Measurements from ENCODE around the gene PLCB4. TPM values are rescaled to one million over a fixed set of nuclear protein-coding genes. Genes with fewer than 3 reads are reported as not detected.

The PLCB4 gene
- total and polyA plus RNA-seq, 2 donors (not counting 1 experiment from before 2014, with no cell fraction given), result 7.3 to 13.7 TPM

DNA sequence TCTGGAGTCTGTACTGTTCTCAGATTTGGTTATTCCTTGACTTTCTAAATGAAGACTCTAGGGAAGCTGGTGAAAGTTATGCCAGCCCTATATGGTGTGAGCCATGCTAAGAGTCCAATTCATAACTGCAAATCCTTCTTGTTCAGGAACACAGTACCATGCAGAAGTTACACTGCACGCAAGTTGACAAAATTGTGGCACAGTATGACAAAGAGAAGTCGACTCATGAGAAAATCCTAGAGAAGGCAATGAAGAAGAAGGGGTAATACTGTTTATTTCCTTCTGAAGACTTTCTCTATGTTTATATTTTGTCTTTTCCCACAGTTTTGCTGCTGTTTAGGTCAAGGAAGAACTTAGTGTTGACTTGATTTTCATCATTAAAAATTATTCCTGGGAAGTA, 384.3 kb downstream of the PLCB4 start:
- no peak for DNase-seq (ENCODE audit: low read depth in 2 of 2)
- no peaks in the 10 kb centered on the region for H3K9me3 ChIP-seq (ENCODE audit: control insufficient read depth, insufficient read depth, low read depth, low read length)
- H3K36me3 ChIP-seq (ENCODE audit: control insufficient read depth, insufficient read depth, low read length), result no peaks in the 10 kb centered on the region
- TF ChIP-seq, protein P1, sequence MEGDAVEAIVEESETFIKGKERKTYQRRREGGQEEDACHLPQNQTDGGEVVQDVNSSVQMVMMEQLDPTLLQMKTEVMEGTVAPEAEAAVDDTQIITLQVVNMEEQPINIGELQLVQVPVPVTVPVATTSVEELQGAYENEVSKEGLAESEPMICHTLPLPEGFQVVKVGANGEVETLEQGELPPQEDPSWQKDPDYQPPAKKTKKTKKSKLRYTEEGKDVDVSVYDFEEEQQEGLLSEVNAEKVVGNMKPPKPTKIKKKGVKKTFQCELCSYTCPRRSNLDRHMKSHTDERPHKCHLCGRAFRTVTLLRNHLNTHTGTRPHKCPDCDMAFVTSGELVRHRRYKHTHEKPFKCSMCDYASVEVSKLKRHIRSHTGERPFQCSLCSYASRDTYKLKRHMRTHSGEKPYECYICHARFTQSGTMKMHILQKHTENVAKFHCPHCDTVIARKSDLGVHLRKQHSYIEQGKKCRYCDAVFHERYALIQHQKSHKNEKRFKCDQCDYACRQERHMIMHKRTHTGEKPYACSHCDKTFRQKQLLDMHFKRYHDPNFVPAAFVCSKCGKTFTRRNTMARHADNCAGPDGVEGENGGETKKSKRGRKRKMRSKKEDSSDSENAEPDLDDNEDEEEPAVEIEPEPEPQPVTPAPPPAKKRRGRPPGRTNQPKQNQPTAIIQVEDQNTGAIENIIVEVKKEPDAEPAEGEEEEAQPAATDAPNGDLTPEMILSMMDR (conservative IDR thresholded peaks at IDR 0.05 in 1 of 2, IDR thresholded peaks at IDR 0.05 in 1 of 2; ENCODE audit: low read depth in 1 of 2, low read length in 2 of 2), result no peak
- no peak for TF ChIP-seq EZH2 (IDR thresholded peaks at IDR 0.05; ENCODE audit: low read length, missing control alignments)
- H3K4me3 ChIP-seq (replicated peaks in 1 of 4; ENCODE audit: control extremely low read depth in 1 of 4, insufficient read depth in 1 of 4, low read depth in 3 of 4, low read length in 4 of 4), result no peak overlapping the region
- H3K4me2 ChIP-seq (ENCODE audit: extremely low read depth, insufficient read depth, low read length), result no peak overlapping the region
- H3K4me1 ChIP-seq (ENCODE audit: control insufficient read depth, extremely low read depth, insufficient read depth, low read length), result no peaks in the 10 kb centered on the region
- H2AFZ ChIP-seq (ENCODE audit: low read length), result no peak overlapping the region
- no peaks in the 10 kb centered on the region for H3K79me2 ChIP-seq (ENCODE audit: control insufficient read depth, insufficient read depth, low read length)
- H3K9ac ChIP-seq (ENCODE audit: insufficient read depth, low read length), result no peak overlapping the region
- H3K27me3 ChIP-seq (ENCODE audit: control insufficient read depth, insufficient read depth, low read length), result no peaks in the 10 kb centered on the region
- H4K20me1 ChIP-seq (ENCODE audit: control insufficient read depth, extremely low read depth, insufficient read depth, low read length), result no peaks in the 10 kb centered on the region
- no peak overlapping the region for H3K27ac ChIP-seq (ENCODE audit: insufficient read depth, low read length)

DNA sequence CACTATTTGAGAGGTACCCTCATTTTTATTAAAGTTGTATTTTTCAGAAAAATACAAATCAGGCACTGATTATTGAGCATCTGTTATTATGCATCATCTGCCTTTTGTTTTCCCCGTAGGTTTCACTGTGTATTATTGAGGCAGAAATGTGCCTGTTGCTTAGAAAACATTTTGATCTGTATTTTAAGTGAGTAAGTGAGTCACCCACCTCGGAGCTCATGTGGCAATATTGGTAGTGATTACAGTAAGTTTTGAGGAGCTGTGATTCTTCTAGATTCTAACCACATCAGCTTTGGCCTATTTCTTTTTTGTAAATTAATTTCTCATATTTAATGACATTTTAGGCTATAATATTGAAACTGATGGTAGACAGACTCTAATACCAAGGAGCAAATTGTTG, 385.9 kb downstream of the PLCB4 start:
- H2AFZ ChIP-seq (ENCODE audit: low read length), result no peak overlapping the region
- no peaks in the 10 kb centered on the region for H3K79me2 ChIP-seq (ENCODE audit: control insufficient read depth, insufficient read depth, low read length)
- no peak overlapping the region for H3K9ac ChIP-seq (ENCODE audit: insufficient read depth, low read length)
- H3K27ac ChIP-seq (ENCODE audit: insufficient read depth, low read length), result no peak overlapping the region
- no peak overlapping the region for H3K4me2 ChIP-seq (ENCODE audit: extremely low read depth, insufficient read depth, low read length)
- no peaks in the 10 kb centered on the region for H4K20me1 ChIP-seq (ENCODE audit: control insufficient read depth, extremely low read depth, insufficient read depth, low read length)
- H3K36me3 ChIP-seq (ENCODE audit: control insufficient read depth, insufficient read depth, low read length), result no peaks in the 10 kb centered on the region
- no peaks in the 10 kb centered on the region for H3K4me1 ChIP-seq (ENCODE audit: control insufficient read depth, extremely low read depth, insufficient read depth, low read length)
- no peaks in the 10 kb centered on the region for H3K27me3 ChIP-seq (ENCODE audit: control insufficient read depth, insufficient read depth, low read length)
- DNase-seq (ENCODE audit: low read depth in 2 of 2), result peak in 1 of 2 donors; percentile 27
- H3K4me3 ChIP-seq (replicated peaks in 1 of 4; ENCODE audit: control extremely low read depth in 1 of 4, insufficient read depth in 1 of 4, low read depth in 3 of 4, low read length in 4 of 4), result no peak overlapping the region
- no peaks in the 10 kb centered on the region for H3K9me3 ChIP-seq (ENCODE audit: control insufficient read depth, insufficient read depth, low read depth, low read length)
- no peak for TF ChIP-seq EZH2 (IDR thresholded peaks at IDR 0.05; ENCODE audit: low read length, missing control alignments)
- TF ChIP-seq, protein P1 (conservative IDR thresholded peaks at IDR 0.05 in 1 of 2, IDR thresholded peaks at IDR 0.05 in 1 of 2; ENCODE audit: low read depth in 1 of 2, low read length in 2 of 2), result no peak

DNA sequence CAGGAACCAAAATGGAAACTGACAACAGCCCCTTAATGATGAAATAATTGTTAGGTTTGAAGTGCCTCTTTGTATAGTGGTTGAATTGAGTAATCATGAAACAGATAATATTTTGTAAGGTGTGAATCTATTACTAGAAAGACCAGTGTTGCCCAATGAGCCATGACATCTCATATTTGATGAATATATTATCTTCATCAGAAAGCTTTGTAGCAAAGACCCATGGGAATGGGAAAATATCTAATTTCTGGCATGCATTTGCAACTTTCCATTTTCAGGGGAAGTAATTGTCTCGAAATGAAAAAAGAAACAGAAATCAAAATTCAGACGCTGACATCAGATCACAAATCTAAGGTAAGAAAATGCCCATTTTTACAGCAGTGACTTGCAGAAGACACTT, 388.2 kb downstream of the PLCB4 start:
- H3K9ac ChIP-seq (ENCODE audit: insufficient read depth, low read length), result no peak overlapping the region
- H3K27me3 ChIP-seq (ENCODE audit: control insufficient read depth, insufficient read depth, low read length), result no peaks in the 10 kb centered on the region
- H3K9me3 ChIP-seq (ENCODE audit: control insufficient read depth, insufficient read depth, low read depth, low read length), result no peaks in the 10 kb centered on the region
- H3K27ac ChIP-seq (ENCODE audit: insufficient read depth, low read length), result no peak overlapping the region
- H3K4me3 ChIP-seq (replicated peaks in 1 of 4; ENCODE audit: control extremely low read depth in 1 of 4, insufficient read depth in 1 of 4, low read depth in 3 of 4, low read length in 4 of 4), result no peak overlapping the region
- H3K4me2 ChIP-seq (ENCODE audit: extremely low read depth, insufficient read depth, low read length), result no peak overlapping the region
- no peaks in the 10 kb centered on the region for H3K4me1 ChIP-seq (ENCODE audit: control insufficient read depth, extremely low read depth, insufficient read depth, low read length)
- no peak overlapping the region for H2AFZ ChIP-seq (ENCODE audit: low read length)
- H3K36me3 ChIP-seq (ENCODE audit: control insufficient read depth, insufficient read depth, low read length), result no peaks in the 10 kb centered on the region
- DNase-seq (ENCODE audit: low read depth in 2 of 2), result no peak
- TF ChIP-seq, protein P1 (conservative IDR thresholded peaks at IDR 0.05 in 1 of 2, IDR thresholded peaks at IDR 0.05 in 1 of 2; ENCODE audit: low read depth in 1 of 2, low read length in 2 of 2), result no peak
- no peak for TF ChIP-seq EZH2 (IDR thresholded peaks at IDR 0.05; ENCODE audit: low read length, missing control alignments)
- no peaks in the 10 kb centered on the region for H3K79me2 ChIP-seq (ENCODE audit: control insufficient read depth, insufficient read depth, low read length)
- H4K20me1 ChIP-seq (ENCODE audit: control insufficient read depth, extremely low read depth, insufficient read depth, low read length), result no peaks in the 10 kb centered on the region

All from fibroblast of lung (primary cell).